Endothelial cell (in vitro differentiated cells): ENCODE results near the gene NEK1. TPM values are rescaled to one million over a fixed set of nuclear protein-coding genes. Genes with fewer than 3 reads are reported as not detected.

Experiments
- DNase-seq: peaks from one replicate; pipeline ENCODE4 v3.0.0; 2021; ENCODE audit warnings: low spot score
- H3K27ac Mint-ChIP-seq: one replicate; pipeline ENCODE4 v1.8.0; 2021; ENCODE audit warnings: mixed read lengths, inconsistent platforms; ENCODE audit not compliant: unreplicated experiment
- H3K27me3 Mint-ChIP-seq: one replicate; pipeline ENCODE4 v1.8.0; 2021; ENCODE audit warnings: mild to moderate bottlenecking, moderate library complexity, mixed read lengths, inconsistent platforms; ENCODE audit not compliant: unreplicated experiment
- H3K36me3 Mint-ChIP-seq: one replicate; pipeline ENCODE4 v1.8.0; 2021; ENCODE audit warnings: mild to moderate bottlenecking, low read depth, mixed read lengths, inconsistent platforms; ENCODE audit not compliant: unreplicated experiment
- H3K4me1 Mint-ChIP-seq: one replicate; pipeline ENCODE4 v1.8.0; 2021; ENCODE audit warnings: mild to moderate bottlenecking, mixed read lengths, inconsistent platforms; ENCODE audit not compliant: unreplicated experiment
- H3K4me3 Mint-ChIP-seq: one replicate; pipeline ENCODE4 v1.8.0; 2021; ENCODE audit warnings: mild to moderate bottlenecking, mixed read lengths, inconsistent platforms; ENCODE audit not compliant: unreplicated experiment
- H3K9me3 Mint-ChIP-seq: one replicate; pipeline ENCODE4 v1.8.0; 2021; ENCODE audit warnings: mixed read lengths, inconsistent platforms; ENCODE audit not compliant: unreplicated experiment
- total RNA-seq: library from RNA; stranded (reverse); fragmentation: NEBNext Ultra II Directional; extraction: Animal tissue kit (Norgen Biotek cat#: 25700); gene quantifications from one replicate; pipeline ENCODE4 v1.2.1, GENCODE V29; 2021; ENCODE audit not compliant: unreplicated experiment
- TF ChIP-seq, protein P1 (sequence below): fragments of 200-600 bp; sonication (generic); IDR thresholded peaks from one replicate; pipeline ENCODE4 v1.5.0; 2021; ENCODE audit warnings: antibody characterized with exemption; ENCODE audit not compliant: unreplicated experiment

The NEK1 gene
- total RNA-seq, 1 donor from 2014 or later = 12.5 TPM

GRCh38 chr4:169372791-169373190 is 239.6 kb downstream of the NEK1 start:
- H3K27me3 Mint-ChIP-seq = no peaks in the 10 kb centered on the region
- DNase-seq = no peak
- peaks cover 5% of the 10 kb centered on the region for H3K36me3 Mint-ChIP-seq
- peaks cover 8% of the 10 kb centered on the region for H3K9me3 Mint-ChIP-seq
- TF ChIP-seq, protein P1, sequence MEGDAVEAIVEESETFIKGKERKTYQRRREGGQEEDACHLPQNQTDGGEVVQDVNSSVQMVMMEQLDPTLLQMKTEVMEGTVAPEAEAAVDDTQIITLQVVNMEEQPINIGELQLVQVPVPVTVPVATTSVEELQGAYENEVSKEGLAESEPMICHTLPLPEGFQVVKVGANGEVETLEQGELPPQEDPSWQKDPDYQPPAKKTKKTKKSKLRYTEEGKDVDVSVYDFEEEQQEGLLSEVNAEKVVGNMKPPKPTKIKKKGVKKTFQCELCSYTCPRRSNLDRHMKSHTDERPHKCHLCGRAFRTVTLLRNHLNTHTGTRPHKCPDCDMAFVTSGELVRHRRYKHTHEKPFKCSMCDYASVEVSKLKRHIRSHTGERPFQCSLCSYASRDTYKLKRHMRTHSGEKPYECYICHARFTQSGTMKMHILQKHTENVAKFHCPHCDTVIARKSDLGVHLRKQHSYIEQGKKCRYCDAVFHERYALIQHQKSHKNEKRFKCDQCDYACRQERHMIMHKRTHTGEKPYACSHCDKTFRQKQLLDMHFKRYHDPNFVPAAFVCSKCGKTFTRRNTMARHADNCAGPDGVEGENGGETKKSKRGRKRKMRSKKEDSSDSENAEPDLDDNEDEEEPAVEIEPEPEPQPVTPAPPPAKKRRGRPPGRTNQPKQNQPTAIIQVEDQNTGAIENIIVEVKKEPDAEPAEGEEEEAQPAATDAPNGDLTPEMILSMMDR = no peak
- H3K27ac Mint-ChIP-seq = no peak overlapping the region
- no peak overlapping the region for H3K4me3 Mint-ChIP-seq
- no peaks in the 10 kb centered on the region for H3K4me1 Mint-ChIP-seq

DNA sequence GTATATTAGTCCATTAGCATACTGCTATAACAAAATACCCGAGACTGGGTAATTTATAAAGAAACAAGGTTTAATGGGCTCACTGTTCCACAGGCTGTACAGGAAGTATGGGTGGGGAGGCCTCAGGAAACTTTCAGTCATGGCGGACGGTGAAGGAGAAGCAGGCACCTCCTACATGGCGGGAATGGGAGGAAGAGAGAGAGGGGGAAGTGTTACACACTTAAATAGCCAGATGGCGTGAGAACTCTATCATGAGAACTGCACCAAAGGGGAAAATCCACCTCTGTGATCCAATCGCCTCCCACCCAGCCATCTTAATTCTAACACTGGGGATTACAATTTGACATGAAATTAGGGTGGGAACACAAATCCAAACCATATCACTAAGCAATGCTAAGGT is 242.7 kb downstream of the NEK1 start:
- Mint-ChIP-seq H3K4me3 (no peak overlapping the region), H3K9me3 (no peaks in the 10 kb centered on the region), H3K4me1 (no peaks in the 10 kb centered on the region), H3K27me3 (no peaks in the 10 kb centered on the region), H3K36me3 (no peaks in the 10 kb centered on the region), H3K27ac (no peak overlapping the region)
- no peak for DNase-seq
- TF ChIP-seq, protein P1 = no peak

GRCh38 chr4:169367826-169368225 is 244.6 kb downstream of the NEK1 start:
- no peaks in the 10 kb centered on the region for H3K36me3 Mint-ChIP-seq
- no peaks in the 10 kb centered on the region for H3K27me3 Mint-ChIP-seq
- H3K4me3 Mint-ChIP-seq = no peak overlapping the region

GRCh38 chr4:169366821-169367220 is 245.6 kb downstream of the NEK1 start:
- no peak overlapping the region for H3K4me3 Mint-ChIP-seq
- H3K9me3 Mint-ChIP-seq = no peaks in the 10 kb centered on the region
- no peaks in the 10 kb centered on the region for H3K36me3 Mint-ChIP-seq

More at GRCh38 chr4:169367826-169368225, 244.6 kb downstream of the NEK1 start:
- TF ChIP-seq, protein P1 = no peak
- Mint-ChIP-seq H3K9me3 (no peaks in the 10 kb centered on the region), H3K27ac (no peak overlapping the region), H3K4me1 (no peaks in the 10 kb centered on the region)
- DNase-seq = no peak

GRCh38 chr4:169362607-169363006 is 249.8 kb downstream of the NEK1 start:
- no peak overlapping the region for H3K27ac Mint-ChIP-seq
- no peaks in the 10 kb centered on the region for H3K36me3 Mint-ChIP-seq
- H3K4me3 Mint-ChIP-seq = no peak overlapping the region
- H3K4me1 Mint-ChIP-seq = no peaks in the 10 kb centered on the region
- no peaks in the 10 kb centered on the region for H3K9me3 Mint-ChIP-seq
- TF ChIP-seq, protein P1 = no peak
- no peak for DNase-seq
- peaks cover 2% of the 10 kb centered on the region for H3K27me3 Mint-ChIP-seq

More at GRCh38 chr4:169366821-169367220, 245.6 kb downstream of the NEK1 start:
- DNase-seq = no peak
- TF ChIP-seq, protein P1 = no peak
- no peak overlapping the region for H3K27ac Mint-ChIP-seq
- no peaks in the 10 kb centered on the region for H3K4me1 Mint-ChIP-seq
- no peaks in the 10 kb centered on the region for H3K27me3 Mint-ChIP-seq
